GM10847 (cell line): Measurements from ENCODE around the gene MSS51.

Source experiments
- POLR2A ChIP-seq: IDR thresholded peaks from 2 replicates; pipeline ENCODE4 v1.6.1; 2011; ENCODE audit not compliant: insufficient read length; ENCODE audit errors: extremely low read depth

The MSS51 gene

DNA sequence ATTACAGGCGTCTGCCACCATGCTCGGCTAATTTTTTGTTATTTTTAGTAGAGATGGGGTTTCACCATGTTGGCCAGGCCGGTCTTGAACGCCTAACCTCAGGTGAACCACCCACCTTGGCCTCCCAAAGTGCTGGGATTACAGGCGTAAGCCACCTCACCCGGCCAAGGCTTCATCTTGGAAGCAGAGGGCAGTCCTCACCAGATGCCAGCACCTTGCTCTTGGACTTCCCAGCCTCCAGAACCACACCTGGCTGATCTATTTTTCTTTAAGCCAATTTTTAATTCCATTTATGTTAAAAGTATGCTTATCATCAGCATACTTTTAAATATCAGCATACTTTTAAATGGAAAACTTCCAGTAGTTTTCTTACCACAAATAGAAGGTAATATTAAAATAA, 31.7 kb downstream of the MSS51 start:
- no peak for TF ChIP-seq POLR2A

DNA sequence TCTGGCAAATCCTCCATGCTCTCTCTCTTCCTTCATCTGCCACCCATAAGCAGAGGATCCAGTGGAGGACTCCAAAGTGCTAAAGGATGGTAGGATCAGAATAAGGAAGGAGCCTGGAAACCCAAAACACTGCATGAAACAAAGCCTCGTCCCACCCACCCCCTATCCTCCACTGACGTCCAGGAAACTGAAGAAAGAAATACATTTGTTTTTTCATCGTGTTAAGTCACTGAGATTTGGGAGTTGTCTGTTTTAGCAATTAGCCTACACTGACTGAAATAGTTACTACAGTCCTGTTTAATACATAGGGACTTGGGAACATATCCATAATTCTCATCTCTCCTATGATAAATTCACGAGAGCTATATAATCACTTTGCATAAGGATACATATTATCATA, 34.3 kb downstream of the MSS51 start:
- no peak for TF ChIP-seq POLR2A

DNA sequence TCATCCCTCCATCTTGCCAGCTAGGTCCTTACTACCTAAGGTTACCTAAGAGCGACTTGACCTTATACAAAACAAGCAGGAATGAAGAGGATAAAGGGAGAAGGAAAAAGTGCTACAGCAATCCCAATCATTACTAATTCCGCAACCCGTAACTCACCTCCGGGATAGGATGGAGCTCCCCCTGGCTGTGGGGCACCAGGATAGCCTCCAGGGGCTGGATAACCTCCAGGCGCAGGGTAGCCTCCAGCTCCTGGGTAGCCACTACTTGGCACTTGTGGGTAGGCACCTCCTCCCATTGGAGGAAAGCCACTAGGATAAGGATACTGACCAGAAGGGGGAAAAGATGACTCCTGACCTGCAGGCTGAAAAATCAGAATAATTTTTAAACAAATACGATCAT, 35.3 kb downstream of the MSS51 start:
- TF ChIP-seq POLR2A, result no peak

DNA sequence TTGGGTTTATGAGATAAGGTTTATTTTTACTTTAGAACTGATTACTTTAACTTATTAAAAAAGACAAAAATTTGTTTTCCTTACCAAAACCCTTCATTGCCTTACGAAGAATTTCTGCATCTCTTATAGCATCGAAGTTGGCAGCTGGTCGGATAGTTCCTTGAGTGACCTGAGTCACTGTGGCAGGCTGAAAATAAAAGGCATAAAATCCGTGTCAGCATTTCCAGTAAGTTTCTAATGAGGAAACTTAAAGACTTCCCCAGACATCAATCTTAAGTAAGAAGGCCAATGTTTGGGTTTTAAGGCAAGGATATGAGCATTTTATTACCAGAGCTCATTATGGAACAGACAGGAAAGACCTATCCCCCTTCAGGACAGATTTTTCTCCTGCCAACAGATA, 45.1 kb downstream of the MSS51 start:
- TF ChIP-seq POLR2A, result no peak

DNA sequence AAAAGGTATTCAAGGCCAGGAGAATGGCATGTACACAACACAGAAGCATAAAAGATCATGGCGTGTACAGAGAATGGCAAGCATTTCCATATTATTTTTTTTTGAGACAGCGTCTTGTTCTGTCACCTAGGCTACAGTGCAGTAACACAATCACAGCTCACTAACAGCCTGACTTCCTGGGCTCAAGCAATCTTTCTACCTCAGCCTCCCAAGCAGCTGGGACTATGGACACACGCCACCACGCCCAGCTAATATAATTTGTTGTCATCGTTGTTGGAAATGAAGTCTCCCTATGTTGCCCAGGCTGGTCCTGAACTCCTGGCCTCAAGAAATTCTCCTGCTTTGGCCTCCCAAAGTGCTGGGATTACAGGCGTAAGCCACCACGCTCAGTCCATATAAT, 46.8 kb downstream of the MSS51 start:
- no peak for TF ChIP-seq POLR2A

DNA sequence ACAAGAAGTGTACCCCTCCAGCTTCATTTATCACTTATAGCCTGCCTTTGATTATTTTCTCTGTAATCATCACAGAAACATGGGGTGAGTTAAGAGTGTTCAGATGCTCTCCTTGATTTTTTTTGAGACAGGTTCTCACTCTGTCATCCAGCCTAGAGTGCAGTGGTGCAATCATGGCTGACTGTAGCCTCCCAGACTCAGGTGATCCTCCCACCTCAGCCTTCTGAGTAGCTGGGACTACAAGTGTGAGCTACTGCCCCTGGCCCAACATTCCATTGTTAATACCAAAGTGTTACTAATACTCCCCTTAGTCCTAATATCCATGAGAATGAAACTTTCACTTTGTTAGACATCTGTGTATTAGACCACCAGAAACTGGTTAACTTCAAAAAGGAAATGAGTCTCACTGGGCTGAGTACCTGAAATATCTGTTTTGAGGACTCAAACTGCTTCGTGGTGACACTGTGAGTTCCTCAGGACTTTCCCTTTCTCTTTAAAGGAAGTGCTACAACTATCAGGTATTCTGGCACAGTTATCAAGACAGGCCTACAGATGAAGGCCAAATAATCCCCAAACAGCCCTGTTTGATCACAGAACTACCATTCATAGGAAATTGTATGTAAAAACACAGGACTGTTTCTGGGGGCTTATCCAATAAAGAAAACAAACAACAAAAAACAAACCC, 54.2 kb downstream of the MSS51 start:
- no peak for TF ChIP-seq POLR2A

DNA sequence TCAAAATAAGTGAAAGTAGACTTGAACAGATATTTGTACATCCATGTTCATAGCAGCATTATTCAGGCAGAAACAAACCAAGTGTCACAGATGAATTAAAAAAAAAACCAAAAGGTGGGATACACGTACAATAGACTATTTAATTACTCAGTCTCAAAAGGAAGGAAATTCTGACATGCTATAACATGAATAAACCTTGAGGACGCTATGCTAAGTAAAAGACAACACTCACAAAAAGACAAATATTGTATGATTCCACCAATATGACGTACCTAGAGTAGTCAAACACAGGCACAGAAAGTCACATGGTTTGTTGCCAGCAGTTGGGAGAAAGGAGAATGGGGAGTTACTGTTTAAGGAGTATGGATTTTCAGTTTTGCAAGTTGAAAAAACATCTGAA, 56.7 kb downstream of the MSS51 start:
- no peak for TF ChIP-seq POLR2A
